Tibial artery (tissue), 4 donors: ENCODE data around the gene PNMA8B.

Experiments
- DNase-seq, 2 donors: peaks; one replicate each; pipeline ENCODE4 v3.0.0-alpha.2; 2019
- H3K27ac ChIP-seq, 2 donors: fragments of 200-600 bp; sonication (generic) in 1 of 2; 1 replicate in 1 of 2; 2 replicates in 1 of 2; pipeline ENCODE4 v1.5.1; 2018 to 2019; ENCODE audit warnings: mild to moderate bottlenecking in 1 of 2
- H3K27me3 ChIP-seq, 2 donors: fragments of 200-600 bp; sonication (generic) in 1 of 2; one replicate each; pipeline versions ENCODE4 v1.5.1 to v1.6.0; 2016 to 2019
- H3K36me3 ChIP-seq, 3 donors: fragments of 200-600 bp; sonication (generic) in 2 of 3; one replicate each; pipeline ENCODE4 v1.5.1; 2016 to 2019; ENCODE audit warnings: mild to moderate bottlenecking in 2 of 3
- H3K4me1 ChIP-seq, 4 donors: fragments of 200-600 bp; sonication (generic) in 2 of 4; 1 replicate in 3 of 4; 2 replicates in 1 of 4; pipeline ENCODE4 v1.5.1; 2016 to 2019
- H3K4me3 ChIP-seq, 2 donors: fragments of 200-600 bp; sonication (generic) in 1 of 2; 1 replicate in 1 of 2; 2 replicates in 1 of 2; pipeline ENCODE4 v1.5.1; 2018 to 2019; ENCODE audit warnings: mild to moderate bottlenecking in 2 of 2
- H3K9me3 ChIP-seq, 3 donors: fragments of 200-600 bp; sonication (generic) in 1 of 3; one replicate each; pipeline ENCODE4 v1.5.1; 2016 to 2019
- intact Hi-C: fragments of 100-400 bp; cut with DNase I; formaldehyde crosslinking; loops from one replicate; pipeline ENCODE4 v1.15.0; 2023; ENCODE audit warnings: low total_unique reads
- TF ChIP-seq, protein P1 (sequence below), 2 experiments: fragments of 200-600 bp in 1 of 2; fragments of 450-650 bp in 1 of 2; IDR thresholded peaks; one replicate each; pipeline ENCODE4 v1.5.1; 2017 to 2019; ENCODE audit warnings: antibody characterized with exemption in 2 of 2, mild to moderate bottlenecking in 1 of 2, moderate library complexity in 1 of 2

The PNMA8B gene

GRCh38 chr19:46451352-46451751, 44.3 kb downstream of the PNMA8B start:
- Histone ChIP-seq H3K36me3 (no peaks in the 10 kb centered on the region), H3K9me3 (no peaks in the 10 kb centered on the region), H3K27me3 (no peaks in the 10 kb centered on the region), H3K27ac (peak overlapping the region; percentile 58 to 70), H3K4me3 (no peak overlapping the region), H3K4me1 (peaks cover 0 to 42% (median 18%) of the 10 kb centered on the region in 4 donors)
- no peak for DNase-seq
- intact Hi-C loops, result no loop called here
- TF ChIP-seq, protein P1, sequence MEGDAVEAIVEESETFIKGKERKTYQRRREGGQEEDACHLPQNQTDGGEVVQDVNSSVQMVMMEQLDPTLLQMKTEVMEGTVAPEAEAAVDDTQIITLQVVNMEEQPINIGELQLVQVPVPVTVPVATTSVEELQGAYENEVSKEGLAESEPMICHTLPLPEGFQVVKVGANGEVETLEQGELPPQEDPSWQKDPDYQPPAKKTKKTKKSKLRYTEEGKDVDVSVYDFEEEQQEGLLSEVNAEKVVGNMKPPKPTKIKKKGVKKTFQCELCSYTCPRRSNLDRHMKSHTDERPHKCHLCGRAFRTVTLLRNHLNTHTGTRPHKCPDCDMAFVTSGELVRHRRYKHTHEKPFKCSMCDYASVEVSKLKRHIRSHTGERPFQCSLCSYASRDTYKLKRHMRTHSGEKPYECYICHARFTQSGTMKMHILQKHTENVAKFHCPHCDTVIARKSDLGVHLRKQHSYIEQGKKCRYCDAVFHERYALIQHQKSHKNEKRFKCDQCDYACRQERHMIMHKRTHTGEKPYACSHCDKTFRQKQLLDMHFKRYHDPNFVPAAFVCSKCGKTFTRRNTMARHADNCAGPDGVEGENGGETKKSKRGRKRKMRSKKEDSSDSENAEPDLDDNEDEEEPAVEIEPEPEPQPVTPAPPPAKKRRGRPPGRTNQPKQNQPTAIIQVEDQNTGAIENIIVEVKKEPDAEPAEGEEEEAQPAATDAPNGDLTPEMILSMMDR (IDR thresholded peaks at IDR 0.05), result no peak

DNA sequence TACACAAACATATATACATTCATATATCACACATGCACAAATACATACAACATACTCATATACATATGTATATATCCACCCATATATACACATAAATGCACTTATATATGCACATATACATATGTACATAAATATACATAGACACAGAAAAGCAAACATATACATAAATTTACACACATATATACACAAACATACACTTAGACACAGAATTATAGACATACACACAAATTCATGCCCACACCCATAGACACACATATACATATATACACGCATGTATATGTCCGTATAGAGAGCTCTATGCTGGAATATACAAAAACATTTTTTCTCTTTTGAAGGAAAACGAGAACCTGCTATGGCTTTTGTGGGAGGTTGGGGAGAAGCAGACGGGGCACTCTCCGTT, 44.9 kb downstream of the PNMA8B start:
- Histone ChIP-seq H3K4me1 (peaks cover 0 to 42% (median 18%) of the 10 kb centered on the region in 4 donors), H3K4me3 (no peak overlapping the region), H3K27me3 (no peaks in the 10 kb centered on the region), H3K9me3 (no peaks in the 10 kb centered on the region), H3K36me3 (no peaks in the 10 kb centered on the region), H3K27ac (peak overlapping the region; percentile 58 to 70)
- DNase-seq, result no peak
- intact Hi-C loops, result no loop called here
- TF ChIP-seq, protein P1 (IDR thresholded peaks at IDR 0.05), result no peak

DNA sequence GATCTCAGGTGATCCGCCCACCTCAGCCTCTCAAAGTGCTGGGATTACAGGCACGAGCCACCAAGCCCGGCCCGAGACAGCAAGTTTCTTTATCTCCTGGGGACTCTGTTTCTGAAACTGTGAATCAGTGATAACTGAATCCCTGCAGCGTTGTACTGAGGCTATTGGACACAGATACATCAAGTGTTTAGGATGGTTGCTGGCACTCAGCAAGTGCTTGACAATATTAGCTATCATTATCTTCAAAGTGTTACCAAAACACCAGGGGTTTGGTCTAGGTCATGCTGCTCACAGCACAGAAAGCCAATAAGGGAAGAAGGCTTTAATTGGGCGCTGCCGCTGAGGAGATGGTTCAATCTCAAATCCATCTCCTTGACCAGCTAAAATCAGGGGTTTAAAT, 46.4 kb downstream of the PNMA8B start:
- Histone ChIP-seq H3K27ac (peak overlapping the region; percentile 58 to 70), H3K27me3 (no peaks in the 10 kb centered on the region), H3K4me3 (no peak overlapping the region), H3K4me1 (peaks cover 0 to 42% (median 18%) of the 10 kb centered on the region in 4 donors), H3K36me3 (no peaks in the 10 kb centered on the region), H3K9me3 (no peaks in the 10 kb centered on the region)
- DNase-seq, result peak in 1 of 2 donors; percentile 3
- TF ChIP-seq, protein P1 (IDR thresholded peaks at IDR 0.05), result no peak
- intact Hi-C loops, result no loop called here

- Histone ChIP-seq H3K9me3 (no peaks in the 10 kb centered on the region), H3K4me3 (no peak overlapping the region), H3K36me3 (no peaks in the 10 kb centered on the region), H3K4me1 (peaks cover 0 to 42% (median 18%) of the 10 kb centered on the region in 4 donors), H3K27ac (peak overlapping the region; percentile 58 to 70), H3K27me3 (no peaks in the 10 kb centered on the region)
- TF ChIP-seq, protein P1 (IDR thresholded peaks at IDR 0.05), result no peak
- intact Hi-C loops, result no loop called here
- peak in 1 of 2 donors; percentile 33 for DNase-seq
These were observed 47.1 kb downstream of the PNMA8B start for GRCh38 chr19:46448601-46449000.

- H3K9me3 ChIP-seq, result no peaks in the 10 kb centered on the region
- H3K36me3 ChIP-seq, result no peaks in the 10 kb centered on the region
- peak; percentile 8 to 74 for DNase-seq
- no peaks in the 10 kb centered on the region for H3K27me3 ChIP-seq
- TF ChIP-seq, protein P1 (IDR thresholded peaks at IDR 0.05), result no peak
- H3K4me3 ChIP-seq, result no peak overlapping the region
- intact Hi-C loops, result no loop called here
- H3K4me1 ChIP-seq, result peaks cover 0 to 47% (median 23%) of the 10 kb centered on the region in 4 donors
- H3K27ac ChIP-seq, result peak overlapping the region; percentile 58 to 70
These were observed 47.8 kb downstream of the PNMA8B start for GRCh38 chr19:46447824-46448223.

DNA sequence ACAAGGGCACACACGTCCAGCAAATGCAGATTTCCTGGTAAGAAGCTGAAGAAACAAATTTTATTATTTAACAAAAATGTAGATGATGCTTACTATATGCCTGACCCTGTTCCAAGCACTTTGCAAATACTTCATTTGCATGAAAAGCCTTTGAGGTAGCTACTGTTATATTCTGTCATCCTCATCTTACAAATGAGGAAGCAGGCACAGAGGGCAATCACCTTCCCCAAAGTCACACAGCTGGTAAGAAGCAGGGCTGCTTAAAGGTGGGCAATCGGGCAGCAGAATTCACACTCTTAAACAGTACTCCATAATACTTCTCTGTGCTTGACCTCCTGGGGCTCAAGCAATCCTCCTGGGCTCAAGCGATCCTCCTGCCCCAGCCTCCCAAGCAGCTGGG, 48.7 kb downstream of the PNMA8B start:
- peak; percentile 2 to 13 for DNase-seq
- TF ChIP-seq, protein P1 (IDR thresholded peaks at IDR 0.05), result no peak
- Histone ChIP-seq H3K27ac (peak overlapping the region; percentile 58 to 70), H3K9me3 (no peaks in the 10 kb centered on the region), H3K36me3 (no peaks in the 10 kb centered on the region), H3K4me1 (peaks cover 0 to 52% (median 25%) of the 10 kb centered on the region in 4 donors), H3K4me3 (no peak overlapping the region), H3K27me3 (no peaks in the 10 kb centered on the region)
- intact Hi-C loops, result no loop called here
